Aorta (tissue), 5 donors: ENCODE results near the gene SLC45A3. TPM values are rescaled to one million over a fixed set of nuclear protein-coding genes. Genes with fewer than 3 reads are reported as not detected.
A peak's percentile ranks its signal among the peaks of the same experiment; 100 is the strongest.

Experiments
- ATAC-seq: fragments of 200-7000 bp; cut with Tn5 transposase; one replicate; pipeline ENCODE4 v1.9.1; 2022; ENCODE audit warnings: moderate library complexity; ENCODE audit not compliant: low FRiP score
- DNase-seq, 2 donors: peaks; one replicate each; pipeline ENCODE4 v3.0.0-alpha.2; 2020
- H3K27ac ChIP-seq, 2 donors: one replicate each; pipeline ENCODE4 v1.5.1; 2013; ENCODE audit warnings: low read length in 2 of 2, mild to moderate bottlenecking in 2 of 2, moderate library complexity in 2 of 2, control low read depth in 1 of 2, inconsistent platforms in 1 of 2, low read depth in 1 of 2
- H3K27me3 ChIP-seq, 2 donors: one replicate each; pipeline ENCODE4 v1.6.1; 2013; ENCODE audit warnings: control low read depth in 1 of 2, low read length in 1 of 2, mild to moderate bottlenecking in 1 of 2, moderate library complexity in 1 of 2; ENCODE audit not compliant: insufficient read depth in 2 of 2, control insufficient read depth in 1 of 2
- H3K36me3 ChIP-seq, 2 donors: one replicate each; pipeline ENCODE4 v1.6.1; 2013; ENCODE audit warnings: control low read depth in 1 of 2, low read length in 1 of 2, mild to moderate bottlenecking in 1 of 2; ENCODE audit not compliant: insufficient read depth in 2 of 2, control insufficient read depth in 1 of 2
- H3K4me1 ChIP-seq, 2 donors: one replicate each; pipeline ENCODE4 v1.6.1; 2013; ENCODE audit warnings: low read length in 2 of 2, control low read depth in 1 of 2, mild to moderate bottlenecking in 1 of 2, moderate library complexity in 1 of 2; ENCODE audit not compliant: insufficient read depth in 2 of 2, control insufficient read depth in 1 of 2
- H3K4me3 ChIP-seq, 2 donors: one replicate each; pipeline ENCODE4 v1.5.1; 2013; ENCODE audit warnings: low read length in 2 of 2, control low read depth in 1 of 2, mild to moderate bottlenecking in 1 of 2
- H3K9me3 ChIP-seq: one replicate; pipeline ENCODE4 v1.6.1; 2013; ENCODE audit warnings: mild to moderate bottlenecking, low read length; ENCODE audit not compliant: control insufficient read depth
- WGBS, 2 donors: extraction: QIAGEN DNeasy Blood & Tissue Kit; methylation state at CpG; one replicate each; pipeline ENCODE4 v1.1.7; 2013; 5-methylcytosine and 5-hydroxymethylcytosine counted together
- intact Hi-C, 2 donors: fragments of 100-400 bp; cut with DNase I; formaldehyde crosslinking; loops; one replicate each; pipeline versions ENCODE4 v1.14.2 to v1.15.0; 2022
- polyA plus RNA-seq, 2 donors: library from polyadenylated mRNA; stranded (reverse); fragments of 200-250 nt; gene quantifications; one replicate each; pipeline ENCODE4 v1.2.3, GENCODE V29; 2013
- total RNA-seq, 2 donors: library from RNA; stranded (reverse); fragmentation: NEBNext Ultra II Directional; extraction: Animal tissue kit (Norgen Biotek cat#: 25700); gene quantifications; one replicate each; pipeline ENCODE4 v1.2.1, GENCODE V29; 2021
- donor health status: healthy with polysubstance abuse.
- donor health status: Bipolar disorder and iron deficiency.
- donor health status: DM: no; HTN: no; CAD: no.
- donor health status: DM: no; HTN: no; CAD: no.
- donor health status: DM: yes; HTN: yes; CAD: no.

SLC45A3 gene
- total and polyA plus RNA-seq, 4 donors: 3.0 to 14.1 (median 5.9) TPM

DNA sequence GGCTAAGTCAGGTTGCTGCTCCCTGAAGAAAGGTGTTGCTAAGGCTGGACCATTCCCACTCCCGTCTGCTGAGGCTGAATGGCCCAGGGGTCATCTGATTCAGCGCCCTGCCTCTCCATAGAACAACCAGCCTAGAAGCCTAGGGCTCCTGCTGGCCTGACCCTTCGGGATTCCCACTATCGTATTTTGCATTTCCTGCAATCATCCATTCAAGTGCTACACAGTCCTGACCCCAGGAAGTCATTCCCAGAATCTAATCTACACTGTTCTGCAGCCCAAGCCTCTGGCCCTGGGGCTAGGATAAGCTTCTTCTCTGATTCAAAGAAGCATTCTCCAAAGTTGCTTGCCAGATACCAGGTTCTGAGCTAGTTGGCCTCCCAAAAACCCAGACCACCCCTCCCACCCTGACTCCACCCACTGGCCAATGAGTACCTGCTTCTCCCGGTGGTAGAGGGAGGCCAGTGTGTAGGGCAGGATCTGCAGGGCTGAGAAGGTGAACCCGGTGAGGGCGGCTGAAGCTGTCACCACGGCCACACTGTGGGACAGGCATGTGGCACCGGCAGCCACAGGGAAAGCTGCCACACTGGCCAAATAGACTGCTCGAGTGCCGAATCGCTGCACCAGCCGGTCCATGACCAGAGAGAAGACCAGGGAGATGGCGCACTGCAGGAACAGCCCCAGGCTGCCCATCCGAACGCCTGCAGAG is 18.7 kb downstream of the SLC45A3 start:
- no peaks in the 10 kb centered on the region for H3K36me3 ChIP-seq
- no peaks in the 10 kb centered on the region for H3K4me1 ChIP-seq
- DNase-seq: peak in 1 of 2 donors; percentile 55
- intact Hi-C loops: loop anchor here (5.0 to 10.0 kb wide), 2 partner anchors 313 to 316 kb away; no protein-coding TSS in a partner anchor
- no peak overlapping the region for H3K27ac ChIP-seq
- H3K4me3 ChIP-seq: no peak overlapping the region
- no peaks in the 10 kb centered on the region for H3K9me3 ChIP-seq
- ATAC-seq: no peak
- 86 to 87% methylated on average over 16 of the region's 16 CpGs for WGBS, 2 donors
- H3K27me3 ChIP-seq: no peaks in the 10 kb centered on the region

DNA sequence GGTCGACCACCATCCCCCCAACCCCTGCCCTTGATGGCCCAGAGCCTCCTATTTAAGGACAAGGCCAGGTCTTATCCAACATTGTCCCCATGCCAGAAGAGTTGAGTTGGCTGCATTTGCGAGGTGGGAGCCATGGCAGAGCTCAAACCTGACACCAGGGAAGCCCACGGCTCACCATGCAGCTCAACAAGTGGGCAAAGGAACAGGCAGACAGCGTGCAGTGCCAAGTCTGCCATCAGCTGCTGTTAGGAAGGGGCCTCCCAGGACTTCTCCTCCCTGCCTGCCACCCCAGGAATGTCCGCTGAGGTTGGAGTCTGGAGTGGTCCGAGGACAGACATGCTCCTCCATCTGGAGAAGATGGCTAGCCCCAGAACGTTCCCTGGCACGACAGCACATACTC is 19.9 kb downstream of the SLC45A3 start:
- H3K27ac ChIP-seq: no peak overlapping the region
- no peaks in the 10 kb centered on the region for H3K36me3 ChIP-seq
- no peak overlapping the region for H3K4me3 ChIP-seq
- peak in 1 of 2 donors; percentile 67 for DNase-seq
- H3K9me3 ChIP-seq: no peaks in the 10 kb centered on the region
- intact Hi-C loops: loop anchor here (5.0 to 10.0 kb wide), 2 partner anchors 314 to 317 kb away; no protein-coding TSS in a partner anchor
- 40 to 59% methylated on average over 8 of the region's 8 CpGs for WGBS, 2 donors
- no peak for ATAC-seq
- H3K27me3 ChIP-seq: no peaks in the 10 kb centered on the region
- no peaks in the 10 kb centered on the region for H3K4me1 ChIP-seq

DNA sequence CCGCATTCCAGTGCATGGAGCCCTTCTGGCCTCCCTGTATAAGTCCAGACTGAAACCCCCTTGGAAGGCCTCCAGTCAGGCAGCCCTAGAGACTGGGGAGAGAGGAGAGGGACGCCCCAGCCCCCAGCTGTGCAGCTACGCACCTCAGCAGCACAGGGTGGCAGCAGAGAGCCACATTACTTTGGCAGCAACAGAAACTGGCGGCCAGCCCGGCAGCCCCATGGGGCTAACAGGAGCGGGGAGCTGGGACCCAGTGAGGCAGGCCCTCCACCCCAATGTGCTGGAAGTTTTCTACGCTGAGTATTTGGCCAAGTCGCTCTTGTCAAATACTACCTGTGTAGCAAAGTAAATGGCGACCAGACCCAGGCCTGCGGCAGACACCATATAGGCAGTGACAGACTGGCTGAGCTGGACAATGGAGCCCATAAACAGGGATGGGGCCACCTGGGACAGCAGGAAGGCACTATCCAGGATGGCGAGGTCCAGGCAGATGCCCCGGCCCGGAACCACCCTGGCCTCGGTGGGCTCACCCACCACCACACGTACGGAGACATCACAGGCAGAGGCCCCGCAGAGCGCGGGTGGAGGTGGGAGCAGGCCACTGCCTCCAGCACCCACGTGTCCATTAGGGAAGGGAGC is 21.2 kb downstream of the SLC45A3 start:
- DNase-seq (peak; percentile 85 to 95), ATAC-seq (peak; percentile 83)
- WGBS, 2 donors: 43 to 49% methylated on average over 20 of the region's 20 CpGs
- no peak overlapping the region for H3K4me3 ChIP-seq
- no peaks in the 10 kb centered on the region for H3K27me3 ChIP-seq
- H3K9me3 ChIP-seq: no peaks in the 10 kb centered on the region
- intact Hi-C loops: loop anchor here (1.0 to 5.0 kb wide), 4 partner anchors 52 to 132 kb away; no protein-coding TSS in a partner anchor
- H3K4me1 ChIP-seq: no peaks in the 10 kb centered on the region
- H3K27ac ChIP-seq: no peak overlapping the region
- H3K36me3 ChIP-seq: no peaks in the 10 kb centered on the region

GRCh38 chr1:205656236-205656635 is 24.1 kb downstream of the SLC45A3 start:
- WGBS, 2 donors: 18 to 39% methylated on average over 2 of the region's 2 CpGs
- intact Hi-C loops: loop anchor here (5.0 kb wide), 1 partner anchor 129 kb away; no protein-coding TSS in a partner anchor
- Histone ChIP-seq H3K4me1 (no peaks in the 10 kb centered on the region), H3K9me3 (no peaks in the 10 kb centered on the region), H3K27ac (no peak overlapping the region), H3K27me3 (no peaks in the 10 kb centered on the region), H3K4me3 (no peak overlapping the region), H3K36me3 (no peaks in the 10 kb centered on the region)
- no peak for DNase-seq
- ATAC-seq: no peak

GRCh38 chr1:205652984-205653383 is 27.3 kb downstream of the SLC45A3 start:
- H3K27ac ChIP-seq: no peak overlapping the region
- peaks cover 0 to 2% of the 10 kb centered on the region in 2 donors for H3K36me3 ChIP-seq
- DNase-seq (no peak), ATAC-seq (no peak)
- H3K9me3 ChIP-seq: no peaks in the 10 kb centered on the region
- intact Hi-C loops: no loop called here
- 79 to 87% methylated on average over 11 of the region's 11 CpGs for WGBS, 2 donors
- H3K4me3 ChIP-seq: no peak overlapping the region
- no peaks in the 10 kb centered on the region for H3K27me3 ChIP-seq
- H3K4me1 ChIP-seq: no peaks in the 10 kb centered on the region

GRCh38 chr1:205650241-205650640 is 30.1 kb downstream of the SLC45A3 start:
- WGBS, 2 donors: 88 to 91% methylated on average over 1 of the region's 1 CpG

GRCh38 chr1:205645519-205645918 is 34.8 kb downstream of the SLC45A3 start:
- Histone ChIP-seq H3K9me3 (no peaks in the 10 kb centered on the region), H3K27ac (no peak overlapping the region), H3K4me3 (no peak overlapping the region), H3K36me3 (peaks cover 0 to 2% of the 10 kb centered on the region in 2 donors), H3K27me3 (no peaks in the 10 kb centered on the region), H3K4me1 (no peaks in the 10 kb centered on the region)
- ATAC-seq (no peak), DNase-seq (peak in 1 of 2 donors; percentile 41)
- WGBS, 2 donors: 91 to 92% methylated on average over 8 of the region's 8 CpGs
- intact Hi-C loops: no loop called here

More at GRCh38 chr1:205650241-205650640, 30.1 kb downstream of the SLC45A3 start:
- H3K4me1 ChIP-seq: no peaks in the 10 kb centered on the region
- H3K9me3 ChIP-seq: no peaks in the 10 kb centered on the region
- peaks cover 0 to 2% of the 10 kb centered on the region in 2 donors for H3K36me3 ChIP-seq
- DNase-seq (no peak), ATAC-seq (no peak)
- no peak overlapping the region for H3K27ac ChIP-seq
- intact Hi-C loops: no loop called here
- H3K4me3 ChIP-seq: no peak overlapping the region
- H3K27me3 ChIP-seq: no peaks in the 10 kb centered on the region

GRCh38 chr1:205642679-205643307 is 37.5 kb downstream of the SLC45A3 start:
- Histone ChIP-seq H3K4me1 (peaks cover 0 to under 1% of the 10 kb centered on the region in 2 donors), H3K27ac (no peak overlapping the region), H3K9me3 (no peaks in the 10 kb centered on the region), H3K4me3 (no peak overlapping the region), H3K27me3 (no peaks in the 10 kb centered on the region), H3K36me3 (no peaks in the 10 kb centered on the region)
- no peak for DNase-seq
- intact Hi-C loops: no loop called here
- no peak for ATAC-seq
- WGBS, 2 donors: 94 to 97% methylated on average over 2 of the region's 2 CpGs
